WTC11 (cell line): Measurements from ENCODE around the gene SREBF2. TPM values are rescaled to one million over a fixed set of nuclear protein-coding genes. Genes with fewer than 3 reads are reported as not detected.

Experiments used
- ATAC-seq: fragments of 200-7000 bp; cut with Tn5 transposase; 2 replicates; pipeline ENCODE4 v1.10.0; 2021; ENCODE audit warnings: mild to moderate bottlenecking, moderate library complexity
- CTCF ChIA-PET: fragments of 300-600 bp; sonication (Branson Sonifier 250); formaldehyde crosslinking; loops from one replicate; lab custom pipeline; 2021; ENCODE audit warnings: antibody characterized with exemption; lab: Charles Lee
- POLR2A ChIA-PET: fragments of 350-600 bp; sonication (Branson Sonifier 250); formaldehyde crosslinking; loops from one replicate; lab custom pipeline; 2021; ENCODE audit warnings: antibody characterized with exemption; lab: Charles Lee
- DNase-seq: peaks from one replicate; pipeline ENCODE4 v3.0.0; 2021; ENCODE audit warnings: low spot score
- H3K27ac Mint-ChIP-seq: 2 replicates; pipeline ENCODE4 v1.8.0; 2021; ENCODE audit warnings: mixed read lengths
- H3K27me3 Mint-ChIP-seq: 2 replicates; pipeline ENCODE4 v1.8.0; 2021; ENCODE audit warnings: low read depth, mild to moderate bottlenecking, moderate library complexity, mixed read lengths
- H3K36me3 Mint-ChIP-seq: 2 replicates; pipeline ENCODE4 v1.8.0; 2021; ENCODE audit warnings: mixed read lengths
- H3K4me1 Mint-ChIP-seq: 2 replicates; pipeline ENCODE4 v1.8.0; 2022; ENCODE audit warnings: mixed read lengths
- H3K4me3 Mint-ChIP-seq: 2 replicates; pipeline ENCODE4 v1.8.0; 2021; ENCODE audit warnings: mild to moderate bottlenecking, moderate library complexity, mixed read lengths
- H3K9me3 Mint-ChIP-seq: 2 replicates; pipeline ENCODE4 v1.8.0; 2021; ENCODE audit warnings: mixed read lengths
- CDX4 ChIP-seq: fragments of 250-450 bp; sonication (Bioruptor Pico); IDR thresholded peaks from 2 replicates; pipeline ENCODE4 v1.9.0; 2021; ENCODE audit warnings: moderate library complexity, mild to moderate bottlenecking, inconsistent platforms, borderline replicate concordance
- CTCF ChIP-seq: fragments of 200-600 bp; IDR thresholded peaks from 2 replicates; pipeline ENCODE4 v1.8.0; 2022; ENCODE audit warnings: antibody characterized with exemption
- E2F5 ChIP-seq: sonication (generic); formaldehyde crosslinking; IDR thresholded peaks from 2 replicates; pipeline ENCODE4 v1.8.1; 2022; ENCODE audit warnings: mild to moderate bottlenecking, moderate library complexity, missing genetic modification reagents
- GABPB1 ChIP-seq: sonication (generic); formaldehyde crosslinking; IDR thresholded peaks from 2 replicates; pipeline ENCODE4 v1.8.1; 2023; ENCODE audit warnings: mild to moderate bottlenecking, missing genetic modification reagents
- GTF2I ChIP-seq: fragments of 250-450 bp; sonication (Bioruptor Pico); conservative IDR thresholded peaks from 2 replicates; pipeline ENCODE4 v1.4.0; 2021; ENCODE audit warnings: mild to moderate bottlenecking
- IRF2 ChIP-seq: sonication (generic); formaldehyde crosslinking; IDR thresholded peaks from 2 replicates; pipeline ENCODE4 v1.8.0; 2022; ENCODE audit warnings: low read depth, missing genetic modification reagents, borderline replicate concordance
- MYBL2 ChIP-seq: sonication (generic); formaldehyde crosslinking; IDR thresholded peaks from 2 replicates; pipeline ENCODE4 v1.8.1; 2023; ENCODE audit warnings: mild to moderate bottlenecking, moderate library complexity, missing genetic modification reagents
- RELA ChIP-seq: sonication (generic); formaldehyde crosslinking; IDR thresholded peaks from 2 replicates; pipeline ENCODE4 v1.8.1; 2022; ENCODE audit warnings: missing genetic modification reagents, mild to moderate bottlenecking, borderline replicate concordance
- SOX15 ChIP-seq: fragments of 250-450 bp; sonication (Bioruptor Pico); IDR thresholded peaks from 2 replicates; pipeline ENCODE4 v1.9.0; 2021; ENCODE audit warnings: mild to moderate bottlenecking
- SP1 ChIP-seq: sonication (generic); formaldehyde crosslinking; conservative IDR thresholded peaks from 2 replicates; pipeline ENCODE4 v1.8.1; 2022; ENCODE audit warnings: missing genetic modification reagents
- TP53 ChIP-seq: sonication (generic); formaldehyde crosslinking; IDR thresholded peaks from 2 replicates; pipeline ENCODE4 v1.8.1; 2023; ENCODE audit warnings: mild to moderate bottlenecking, missing genetic modification reagents
- ZNF121 ChIP-seq: sonication (generic); formaldehyde crosslinking; IDR thresholded peaks from 2 replicates; pipeline ENCODE4 v1.8.0; 2023; ENCODE audit warnings: missing genetic modification reagents
- ZNF138 ChIP-seq: sonication (generic); formaldehyde crosslinking; conservative IDR thresholded peaks from 2 replicates; pipeline ENCODE4 v1.8.1; 2022; ENCODE audit warnings: mild to moderate bottlenecking, moderate library complexity, missing genetic modification reagents
- ZNF219 ChIP-seq: sonication (generic); formaldehyde crosslinking; IDR thresholded peaks from 2 replicates; pipeline ENCODE4 v1.8.0; 2023; ENCODE audit warnings: missing genetic modification reagents, mild to moderate bottlenecking, borderline replicate concordance
- ZNF263 ChIP-seq: sonication (generic); formaldehyde crosslinking; IDR thresholded peaks from 2 replicates; pipeline ENCODE4 v1.8.1; 2022; ENCODE audit warnings: low read depth, mild to moderate bottlenecking, moderate library complexity, missing genetic modification reagents
- ZNF317 ChIP-seq: sonication (generic); formaldehyde crosslinking; IDR thresholded peaks from 2 replicates; pipeline ENCODE4 v1.8.1; 2023; ENCODE audit warnings: low read depth, mild to moderate bottlenecking, moderate library complexity, missing genetic modification reagents, borderline replicate concordance
- ZNF512 ChIP-seq: sonication (generic); formaldehyde crosslinking; IDR thresholded peaks from 2 replicates; pipeline ENCODE4 v1.8.1; 2022; ENCODE audit warnings: missing genetic modification reagents, borderline replicate concordance
- total RNA-seq: library from RNA; stranded (reverse); gene quantifications from 3 replicates; pipeline ENCODE4 v1.2.3, GENCODE V29; 2021
- TF ChIP-seq, protein P1 (sequence below): sonication (generic); formaldehyde crosslinking; IDR thresholded peaks from 2 replicates; pipeline ENCODE4 v1.8.0; 2022; ENCODE audit warnings: mild to moderate bottlenecking, missing genetic modification reagents
- TF ChIP-seq, protein P2 (sequence below): sonication (generic); formaldehyde crosslinking; conservative IDR thresholded peaks from 2 replicates; pipeline ENCODE4 v1.8.1; 2022; ENCODE audit warnings: mild to moderate bottlenecking, missing genetic modification reagents
- TF ChIP-seq, protein P3 (sequence below): sonication (generic); formaldehyde crosslinking; IDR thresholded peaks from 2 replicates; pipeline ENCODE4 v1.8.1; 2023; ENCODE audit warnings: mild to moderate bottlenecking, missing genetic modification reagents, moderate library complexity

Gene SREBF2
- total RNA-seq, 1 experiment from 2014 or later, result 151 TPM

- H3K4me3 Mint-ChIP-seq, result no peak overlapping the region
- no peaks in the 10 kb centered on the region for H3K27me3 Mint-ChIP-seq
- POLR2A ChIA-PET, result no interaction called here
- 0 out of 2 replicates have a peak, but pooled peaks cover 7% of the 10 kb centered on the region for H3K4me1 Mint-ChIP-seq
- no peak for DNase-seq
- H3K27ac Mint-ChIP-seq, result no peak overlapping the region
- H3K36me3 Mint-ChIP-seq, result peaks cover 9% of the 10 kb centered on the region; the same call in 1 of the 2 replicates
- CTCF ChIA-PET, result no interaction called here
- ATAC-seq, result no peak
- TF ChIP-seq CDX4 (CRISPR knock-in tag) (no peak), ZNF317 (CRISPR knock-in tag) (no peak), RELA (CRISPR knock-in tag) (no peak), TP53 (CRISPR knock-in tag) (no peak), E2F5 (CRISPR knock-in tag) (no peak), MYBL2 (CRISPR knock-in tag) (no peak), ZNF263 (CRISPR knock-in tag) (no peak), CTCF (no peak), SOX15 (CRISPR knock-in tag) (no peak), IRF2 (CRISPR knock-in tag) (no peak), GABPB1 (CRISPR knock-in tag) (no peak), ZNF121 (CRISPR knock-in tag) (no peak), GTF2I (CRISPR knock-in tag) (no peak), ZNF219 (CRISPR knock-in tag) (no peak), SP1 (CRISPR knock-in tag) (no peak)
- TF ChIP-seq, protein P1, sequence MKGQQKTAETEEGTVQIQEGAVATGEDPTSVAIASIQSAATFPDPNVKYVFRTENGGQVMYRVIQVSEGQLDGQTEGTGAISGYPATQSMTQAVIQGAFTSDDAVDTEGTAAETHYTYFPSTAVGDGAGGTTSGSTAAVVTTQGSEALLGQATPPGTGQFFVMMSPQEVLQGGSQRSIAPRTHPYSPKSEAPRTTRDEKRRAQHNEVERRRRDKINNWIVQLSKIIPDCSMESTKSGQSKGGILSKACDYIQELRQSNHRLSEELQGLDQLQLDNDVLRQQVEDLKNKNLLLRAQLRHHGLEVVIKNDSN (CRISPR knock-in tag), result no peak
- no peaks in the 10 kb centered on the region for H3K9me3 Mint-ChIP-seq
Observed at GRCh38 chr22:41818011-41818410, 14.9 kb upstream of the SREBF2 start.

DNA sequence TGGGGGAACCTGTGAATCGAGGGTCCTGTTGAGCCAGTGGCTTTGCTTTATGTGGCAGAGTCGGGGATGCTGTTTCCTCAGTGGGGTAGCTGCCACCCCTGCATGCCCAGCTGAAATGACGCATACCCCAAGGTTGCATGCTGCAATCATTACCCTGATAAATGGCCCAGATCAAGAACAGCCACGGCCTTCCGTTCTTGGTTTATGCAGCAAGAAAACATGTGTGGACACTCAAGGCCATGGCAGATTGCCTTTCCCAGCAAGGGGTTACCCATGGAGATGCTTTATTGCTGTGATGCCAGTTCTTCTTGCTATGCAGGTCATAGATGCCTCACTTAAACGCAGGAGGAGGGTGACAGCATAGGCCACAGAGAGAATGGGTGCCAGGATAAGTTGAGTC lies 14.3 kb upstream of the SREBF2 start:
- Mint-ChIP-seq H3K9me3 (no peaks in the 10 kb centered on the region), H3K27ac (no peak overlapping the region), H3K4me1 (peaks cover 11% of the 10 kb centered on the region), H3K36me3 (peaks cover 9% of the 10 kb centered on the region; the same call in 1 of the 2 replicates), H3K27me3 (no peaks in the 10 kb centered on the region), H3K4me3 (no peak overlapping the region)
- TF ChIP-seq ZNF138 (CRISPR knock-in tag) (no peak), ZNF512 (CRISPR knock-in tag) (no peak)
- ChIA-PET POLR2A (no interaction called here), CTCF (no interaction called here)
- DNase-seq (no peak), ATAC-seq (no peak)

GRCh38 chr22:41819257-41819656 lies 13.6 kb upstream of the SREBF2 start:
- Mint-ChIP-seq H3K9me3 (no peaks in the 10 kb centered on the region), H3K36me3 (peaks cover 6% of the 10 kb centered on the region; the same call in 1 of the 2 replicates), H3K27me3 (no peaks in the 10 kb centered on the region), H3K4me3 (no peak overlapping the region), H3K27ac (no peak overlapping the region), H3K4me1 (peaks cover 17% of the 10 kb centered on the region)
- CTCF ChIA-PET, result no interaction called here
- TF ChIP-seq, protein P2, sequence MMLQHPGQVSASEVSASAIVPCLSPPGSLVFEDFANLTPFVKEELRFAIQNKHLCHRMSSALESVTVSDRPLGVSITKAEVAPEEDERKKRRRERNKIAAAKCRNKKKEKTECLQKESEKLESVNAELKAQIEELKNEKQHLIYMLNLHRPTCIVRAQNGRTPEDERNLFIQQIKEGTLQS, result no peak
- TF ChIP-seq, protein P3, sequence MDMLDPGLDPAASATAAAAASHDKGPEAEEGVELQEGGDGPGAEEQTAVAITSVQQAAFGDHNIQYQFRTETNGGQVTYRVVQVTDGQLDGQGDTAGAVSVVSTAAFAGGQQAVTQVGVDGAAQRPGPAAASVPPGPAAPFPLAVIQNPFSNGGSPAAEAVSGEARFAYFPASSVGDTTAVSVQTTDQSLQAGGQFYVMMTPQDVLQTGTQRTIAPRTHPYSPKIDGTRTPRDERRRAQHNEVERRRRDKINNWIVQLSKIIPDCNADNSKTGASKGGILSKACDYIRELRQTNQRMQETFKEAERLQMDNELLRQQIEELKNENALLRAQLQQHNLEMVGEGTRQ, result no peak
- no peak for DNase-seq
- no peak for ATAC-seq
- POLR2A ChIA-PET, result no interaction called here
